NK-92 (cell line): ENCODE results near the gene ZNF606.

ENCODE experiments used
- DNase-seq: peaks from one replicate; lab custom pipeline; 2025; ENCODE audit not compliant: unreplicated experiment; lab: John Stamatoyannopoulos, UW

Gene ZNF606

DNA sequence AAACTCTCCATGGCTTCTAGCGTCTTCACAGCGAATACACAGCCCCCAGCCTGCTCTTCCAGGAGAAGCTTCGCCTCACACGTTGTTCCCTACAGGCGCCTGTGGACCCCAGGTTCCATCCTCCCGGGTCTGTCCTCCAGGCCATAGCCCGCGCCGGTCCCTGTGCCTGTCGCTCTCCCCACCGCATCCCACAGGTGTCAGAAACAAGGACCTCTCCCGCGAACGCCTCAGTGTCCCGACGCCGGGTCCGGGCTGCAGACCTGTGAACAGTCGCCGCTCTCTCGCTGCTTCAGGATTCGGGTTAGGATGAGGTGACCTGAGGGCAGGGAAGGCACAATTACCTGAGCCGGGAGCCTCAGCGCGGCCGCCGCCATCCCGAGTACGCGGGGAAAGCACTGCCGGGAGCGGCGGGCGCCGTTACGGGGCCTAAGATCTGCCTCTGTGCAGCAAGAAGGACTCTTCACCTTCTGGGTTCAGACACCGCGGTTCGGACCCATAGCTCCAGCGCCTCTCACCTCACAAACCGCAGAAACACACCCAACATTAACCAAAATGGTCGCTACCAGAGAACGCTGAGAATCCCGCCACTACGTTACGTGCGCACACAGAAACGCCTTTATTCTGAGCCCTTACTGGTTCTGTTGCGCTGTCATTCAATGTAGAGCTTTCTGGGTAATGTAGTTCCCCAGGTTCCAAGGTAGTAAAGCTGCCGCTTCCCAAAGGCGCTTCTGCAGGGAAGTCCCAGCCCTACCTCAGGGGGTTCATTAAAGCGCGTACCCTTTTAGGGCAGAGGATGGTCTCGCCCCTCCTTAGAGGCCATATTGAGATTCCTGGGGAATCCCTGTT lies 67.6 kb downstream of the ZNF606 start, which contains the start of gene ZNF418:
ZNF418 (minus strand) TSS at position 583 of the 846 bp plus-strand sequence. CDS start 1,580 bp downstream, outside the sequence.
- no peak for DNase-seq

- no peak for DNase-seq
Observed at GRCh38 chr19:57927587-57927986, 75.0 kb downstream of the ZNF606 start.
